GM06990 (cell line): ENCODE data around the gene ANKRD44.

ENCODE experiments used
- DNase-seq: peaks from one replicate; pipeline ENCODE4 v3.0.0-alpha.2; 2011; ENCODE audit not compliant: insufficient read length; ENCODE audit errors: extremely low read depth
- H3K27me3 ChIP-seq: replicated peaks from 2 replicates; pipeline ENCODE4 v1.6.0; 2011; ENCODE audit warnings: low read length; ENCODE audit not compliant: control insufficient read depth, insufficient read depth
- H3K36me3 ChIP-seq: 2 replicates; pipeline ENCODE4 v1.5.1; 2011; ENCODE audit warnings: low read length; ENCODE audit not compliant: control insufficient read depth, insufficient read depth
- H3K4me3 ChIP-seq: replicated peaks from 2 replicates; pipeline ENCODE4 v1.5.1; 2011; ENCODE audit warnings: low read depth, mild to moderate bottlenecking, control low read depth, low read length
- TF ChIP-seq, protein P1 (sequence below): IDR thresholded peaks from 2 replicates; pipeline ENCODE4 v1.5.1; 2011; ENCODE audit warnings: low read length, control low read depth, mild to moderate bottlenecking, inconsistent platforms; ENCODE audit not compliant: insufficient read depth, poor library complexity, severe bottlenecking

ANKRD44 gene

DNA sequence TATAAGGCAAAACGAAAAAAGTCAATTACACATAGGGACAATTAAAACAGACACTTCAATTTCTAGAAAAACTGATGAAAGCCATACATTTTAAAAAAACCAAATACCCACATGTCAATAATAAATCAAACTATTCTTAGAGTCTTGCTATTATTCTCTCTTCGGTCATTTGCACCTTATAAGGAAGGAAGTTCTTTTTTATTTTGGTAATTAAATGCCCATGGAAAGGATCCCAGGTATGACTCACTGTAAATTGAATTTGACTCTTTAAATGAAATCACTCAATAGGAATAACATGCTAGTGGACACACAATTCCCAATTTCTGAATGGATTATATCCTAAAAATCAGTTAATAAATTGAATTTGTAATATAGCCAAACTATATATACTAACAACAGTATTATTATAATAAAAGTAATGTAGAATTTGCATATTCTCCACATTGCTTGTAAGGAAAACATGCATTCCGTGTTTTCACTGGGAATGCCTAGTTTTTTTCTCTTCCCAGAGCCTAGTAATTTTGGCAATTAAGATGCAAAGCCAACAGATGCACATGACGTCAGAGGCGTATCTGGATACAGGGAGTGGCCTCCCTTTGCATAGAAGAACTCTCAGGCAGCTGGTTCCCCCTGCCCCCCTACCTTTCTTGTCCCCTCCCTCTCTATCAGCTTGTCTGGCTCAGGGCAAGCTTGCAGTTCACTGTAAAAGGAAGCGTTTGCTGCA, 230.6 kb downstream of the ANKRD44 start:
- Histone ChIP-seq H3K27me3 (no peaks in the 10 kb centered on the region), H3K36me3 (peaks cover 12% of the 10 kb centered on the region), H3K4me3 (no peak overlapping the region)
- no peak for DNase-seq
- TF ChIP-seq, protein P1, sequence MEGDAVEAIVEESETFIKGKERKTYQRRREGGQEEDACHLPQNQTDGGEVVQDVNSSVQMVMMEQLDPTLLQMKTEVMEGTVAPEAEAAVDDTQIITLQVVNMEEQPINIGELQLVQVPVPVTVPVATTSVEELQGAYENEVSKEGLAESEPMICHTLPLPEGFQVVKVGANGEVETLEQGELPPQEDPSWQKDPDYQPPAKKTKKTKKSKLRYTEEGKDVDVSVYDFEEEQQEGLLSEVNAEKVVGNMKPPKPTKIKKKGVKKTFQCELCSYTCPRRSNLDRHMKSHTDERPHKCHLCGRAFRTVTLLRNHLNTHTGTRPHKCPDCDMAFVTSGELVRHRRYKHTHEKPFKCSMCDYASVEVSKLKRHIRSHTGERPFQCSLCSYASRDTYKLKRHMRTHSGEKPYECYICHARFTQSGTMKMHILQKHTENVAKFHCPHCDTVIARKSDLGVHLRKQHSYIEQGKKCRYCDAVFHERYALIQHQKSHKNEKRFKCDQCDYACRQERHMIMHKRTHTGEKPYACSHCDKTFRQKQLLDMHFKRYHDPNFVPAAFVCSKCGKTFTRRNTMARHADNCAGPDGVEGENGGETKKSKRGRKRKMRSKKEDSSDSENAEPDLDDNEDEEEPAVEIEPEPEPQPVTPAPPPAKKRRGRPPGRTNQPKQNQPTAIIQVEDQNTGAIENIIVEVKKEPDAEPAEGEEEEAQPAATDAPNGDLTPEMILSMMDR: no peak

DNA sequence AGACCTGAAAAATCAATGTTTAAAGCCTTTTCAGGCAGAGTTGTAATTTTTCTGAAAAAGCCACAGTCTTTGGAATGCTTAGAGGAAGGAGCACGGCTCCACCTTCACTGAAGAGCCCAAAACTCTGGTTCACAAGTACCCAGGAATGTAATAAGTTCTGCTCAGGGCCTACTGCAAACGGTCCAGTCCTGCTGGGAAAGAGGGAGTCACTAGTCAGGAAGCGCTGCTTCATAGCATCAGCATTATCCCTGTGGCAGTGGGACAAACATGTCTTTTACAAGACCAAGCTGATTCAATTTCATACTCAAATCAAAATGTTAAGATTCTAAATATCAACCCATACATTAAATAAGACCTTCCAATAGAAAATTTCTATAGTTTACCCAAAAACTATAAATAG, 231.2 kb downstream of the ANKRD44 start:
- peaks cover 12% of the 10 kb centered on the region for H3K36me3 ChIP-seq
- no peaks in the 10 kb centered on the region for H3K27me3 ChIP-seq
- DNase-seq: no peak
- no peak overlapping the region for H3K4me3 ChIP-seq
- TF ChIP-seq, protein P1: no peak

DNA sequence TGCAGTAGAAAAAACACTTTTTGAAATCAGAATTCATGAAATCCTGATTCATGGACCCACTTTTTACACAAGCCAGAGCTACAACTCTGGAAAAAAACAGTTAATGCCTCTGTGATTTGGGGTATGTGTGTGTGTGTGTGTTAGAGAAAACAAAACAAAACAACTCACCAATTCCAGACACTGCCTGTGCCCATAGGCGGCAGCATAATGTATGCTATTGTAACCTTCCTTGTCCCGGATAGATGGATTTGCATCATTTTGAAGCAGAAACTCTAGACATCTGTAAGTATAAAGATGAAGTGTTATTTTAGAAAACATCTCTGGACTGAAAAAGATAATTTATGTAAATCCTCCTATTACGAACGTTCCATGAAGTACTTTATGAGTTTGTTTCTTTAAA, 232.0 kb downstream of the ANKRD44 start:
- Histone ChIP-seq H3K36me3 (peaks cover 12% of the 10 kb centered on the region), H3K4me3 (no peak overlapping the region)
- TF ChIP-seq, protein P1: no peak

DNA sequence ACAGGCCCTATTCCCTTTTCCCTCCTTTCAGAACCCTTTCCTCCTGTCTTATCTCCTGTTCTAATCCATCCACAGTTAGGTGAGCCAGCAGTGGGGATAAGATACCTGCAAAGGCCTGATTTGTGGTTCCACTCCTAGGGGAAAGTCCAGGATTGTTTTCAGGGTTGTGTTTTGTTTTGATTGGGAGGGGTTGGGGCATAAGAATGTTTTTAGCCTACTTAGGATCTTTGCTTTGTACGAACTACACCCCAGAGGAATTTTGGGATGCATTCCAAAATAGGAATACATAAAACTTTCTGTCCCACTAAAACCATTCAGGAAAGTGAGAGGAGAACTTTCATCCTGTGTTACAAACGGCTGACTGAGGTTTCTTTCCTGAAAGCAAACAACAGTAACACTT, 233.2 kb downstream of the ANKRD44 start:
- TF ChIP-seq, protein P1: no peak
- DNase-seq: no peak

More for the DNA sequence above, 232.0 kb downstream of the ANKRD44 start:
- H3K27me3 ChIP-seq: no peaks in the 10 kb centered on the region
- DNase-seq: no peak

DNA sequence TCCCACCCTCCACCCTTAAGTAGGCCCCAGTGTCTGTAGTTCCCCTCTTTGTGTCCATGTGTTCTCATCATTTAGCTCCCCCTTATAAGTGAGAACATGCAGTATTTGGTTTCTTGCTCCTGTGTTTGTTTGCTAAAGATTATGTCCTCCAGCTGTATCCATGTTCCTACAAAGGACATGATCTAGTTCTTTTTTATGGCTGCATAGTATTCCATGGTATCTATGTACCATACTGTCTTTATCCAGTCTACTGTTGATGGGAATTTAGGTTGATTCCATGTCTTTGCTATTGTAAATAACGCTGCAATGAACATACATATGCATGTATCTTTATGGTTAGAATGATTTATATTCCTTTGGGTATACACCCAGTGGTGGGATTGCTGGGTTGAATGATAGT, 233.9 kb downstream of the ANKRD44 start:
- TF ChIP-seq, protein P1: no peak
- DNase-seq: no peak
- Histone ChIP-seq H3K36me3 (peaks cover 12% of the 10 kb centered on the region), H3K27me3 (no peaks in the 10 kb centered on the region), H3K4me3 (no peak overlapping the region)

More for the DNA sequence above, 233.2 kb downstream of the ANKRD44 start:
- Histone ChIP-seq H3K36me3 (peaks cover 12% of the 10 kb centered on the region), H3K27me3 (no peaks in the 10 kb centered on the region), H3K4me3 (no peak overlapping the region)
